NB4 (cell line): Measurements from ENCODE around the gene NPLOC4.

Experiments used
- DNase-seq: peaks from one replicate; pipeline ENCODE4 v3.0.0; 2010; ENCODE audit warnings: low read depth
- H3K4me3 ChIP-seq: one replicate; pipeline ENCODE4 v1.5.1; 2011; ENCODE audit warnings: mild to moderate bottlenecking, low read depth, low read length, moderate library complexity
- MAX ChIP-seq: IDR thresholded peaks from 2 replicates; pipeline ENCODE4 v1.6.1; 2011; ENCODE audit warnings: low read depth, low read length
- MYC ChIP-seq: IDR thresholded peaks from 2 replicates; pipeline ENCODE4 v1.6.1; 2011; ENCODE audit warnings: low read depth, low read length
- POLR2A ChIP-seq: IDR thresholded peaks from 2 replicates; pipeline ENCODE4 v1.6.1; 2011; ENCODE audit warnings: mild to moderate bottlenecking; ENCODE audit not compliant: insufficient read length; ENCODE audit errors: extremely low read depth
- TF ChIP-seq, protein P1 (sequence below): IDR thresholded peaks from one replicate; pipeline ENCODE4 v1.5.1; 2012; ENCODE audit warnings: low read depth, low read length

Gene NPLOC4

DNA sequence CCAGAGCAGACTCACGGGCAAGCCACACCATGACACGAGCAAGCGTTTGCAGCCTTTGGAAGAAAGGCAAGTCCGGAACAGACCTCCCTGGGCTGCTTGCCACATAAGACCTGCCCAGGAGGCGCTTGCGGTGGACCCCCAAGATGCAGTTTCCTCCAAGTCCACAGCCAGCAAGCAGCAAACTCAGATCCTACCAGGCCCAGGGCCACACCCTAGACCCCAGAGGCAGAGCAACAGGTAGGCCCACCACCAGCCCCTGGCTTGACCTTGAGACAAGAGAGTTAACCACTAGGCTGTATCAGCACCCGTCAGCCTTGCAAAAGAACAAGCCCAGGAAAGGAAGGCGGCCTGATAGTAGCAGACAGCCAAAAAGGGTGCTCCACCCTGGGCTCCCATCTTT lies 87.1 kb downstream of the NPLOC4 start:
- TF ChIP-seq, protein P1, sequence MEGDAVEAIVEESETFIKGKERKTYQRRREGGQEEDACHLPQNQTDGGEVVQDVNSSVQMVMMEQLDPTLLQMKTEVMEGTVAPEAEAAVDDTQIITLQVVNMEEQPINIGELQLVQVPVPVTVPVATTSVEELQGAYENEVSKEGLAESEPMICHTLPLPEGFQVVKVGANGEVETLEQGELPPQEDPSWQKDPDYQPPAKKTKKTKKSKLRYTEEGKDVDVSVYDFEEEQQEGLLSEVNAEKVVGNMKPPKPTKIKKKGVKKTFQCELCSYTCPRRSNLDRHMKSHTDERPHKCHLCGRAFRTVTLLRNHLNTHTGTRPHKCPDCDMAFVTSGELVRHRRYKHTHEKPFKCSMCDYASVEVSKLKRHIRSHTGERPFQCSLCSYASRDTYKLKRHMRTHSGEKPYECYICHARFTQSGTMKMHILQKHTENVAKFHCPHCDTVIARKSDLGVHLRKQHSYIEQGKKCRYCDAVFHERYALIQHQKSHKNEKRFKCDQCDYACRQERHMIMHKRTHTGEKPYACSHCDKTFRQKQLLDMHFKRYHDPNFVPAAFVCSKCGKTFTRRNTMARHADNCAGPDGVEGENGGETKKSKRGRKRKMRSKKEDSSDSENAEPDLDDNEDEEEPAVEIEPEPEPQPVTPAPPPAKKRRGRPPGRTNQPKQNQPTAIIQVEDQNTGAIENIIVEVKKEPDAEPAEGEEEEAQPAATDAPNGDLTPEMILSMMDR: no peak
- TF ChIP-seq POLR2A: no peak
- no peak for TF ChIP-seq MYC
- TF ChIP-seq MAX: no peak
- no peak overlapping the region for H3K4me3 ChIP-seq
- no peak for DNase-seq

- no peak for DNase-seq
- TF ChIP-seq MYC (no peak), MAX (no peak), POLR2A (no peak)
- TF ChIP-seq, protein P1: no peak
- no peak overlapping the region for H3K4me3 ChIP-seq
Measured at GRCh38 chr17:81549031-81549557, 87.8 kb downstream of the NPLOC4 start.

DNA sequence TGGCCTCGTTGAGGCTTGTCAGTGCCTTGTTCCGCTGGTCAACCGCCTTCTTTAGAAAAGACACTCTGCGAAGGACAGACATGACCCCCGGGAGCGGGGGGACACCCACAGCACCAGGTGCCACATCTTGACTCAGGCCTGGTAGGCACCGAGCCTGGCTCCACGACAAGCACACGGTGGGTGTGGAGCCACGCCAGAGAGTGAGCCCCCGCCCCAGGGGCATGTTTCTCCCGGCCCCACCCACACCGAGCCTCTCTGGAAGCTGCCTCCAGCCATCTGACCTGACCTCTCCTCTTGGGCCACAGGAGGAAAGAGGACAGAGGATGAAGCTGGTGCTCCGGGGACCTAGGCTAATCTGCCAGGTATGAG lies 89.3 kb downstream of the NPLOC4 start:
- TF ChIP-seq, protein P1: no peak
- TF ChIP-seq MAX: no peak
- TF ChIP-seq POLR2A: no peak
- no peak for TF ChIP-seq MYC
- H3K4me3 ChIP-seq: no peak overlapping the region
- DNase-seq: no peak

DNA sequence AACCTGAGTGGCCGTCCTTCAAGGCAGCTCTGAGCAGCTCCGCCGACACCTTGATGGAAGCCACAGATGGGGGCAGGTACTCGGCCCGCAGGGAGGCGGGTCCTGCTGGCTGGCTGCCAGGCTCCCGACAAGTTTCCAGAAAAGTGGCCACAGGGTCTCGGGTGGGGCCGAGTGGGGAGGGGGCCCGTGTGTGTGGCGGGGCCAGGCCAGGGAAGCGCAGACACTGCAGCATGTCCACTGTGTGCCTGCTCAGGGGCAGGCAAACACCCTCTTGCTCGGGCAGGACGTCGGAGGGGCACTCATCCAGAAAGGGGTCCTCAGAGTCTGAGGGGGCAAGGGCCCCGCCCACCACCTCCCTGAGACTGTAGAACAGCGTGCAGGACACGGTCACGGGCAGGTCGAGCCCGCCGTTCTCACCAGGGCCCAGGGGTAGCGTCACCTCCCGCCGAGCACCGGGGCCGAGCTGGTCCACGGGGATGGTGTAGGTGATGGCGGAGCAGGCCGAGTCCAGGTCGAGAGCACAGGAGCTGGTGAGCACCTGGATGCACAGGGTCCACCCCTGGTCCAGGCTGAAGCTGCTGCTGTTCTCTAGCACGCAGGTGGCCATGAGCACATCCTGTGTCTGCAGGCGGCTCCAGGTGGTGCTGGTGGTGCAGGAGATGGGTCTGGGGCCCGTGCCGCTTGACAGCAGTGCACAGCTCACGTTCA lies 89.9 kb downstream of the NPLOC4 start:
- no peak for TF ChIP-seq MAX
- TF ChIP-seq POLR2A: no peak
- TF ChIP-seq, protein P1: no peak
- no peak for TF ChIP-seq MYC
- DNase-seq: no peak
- H3K4me3 ChIP-seq: no peak overlapping the region

DNA sequence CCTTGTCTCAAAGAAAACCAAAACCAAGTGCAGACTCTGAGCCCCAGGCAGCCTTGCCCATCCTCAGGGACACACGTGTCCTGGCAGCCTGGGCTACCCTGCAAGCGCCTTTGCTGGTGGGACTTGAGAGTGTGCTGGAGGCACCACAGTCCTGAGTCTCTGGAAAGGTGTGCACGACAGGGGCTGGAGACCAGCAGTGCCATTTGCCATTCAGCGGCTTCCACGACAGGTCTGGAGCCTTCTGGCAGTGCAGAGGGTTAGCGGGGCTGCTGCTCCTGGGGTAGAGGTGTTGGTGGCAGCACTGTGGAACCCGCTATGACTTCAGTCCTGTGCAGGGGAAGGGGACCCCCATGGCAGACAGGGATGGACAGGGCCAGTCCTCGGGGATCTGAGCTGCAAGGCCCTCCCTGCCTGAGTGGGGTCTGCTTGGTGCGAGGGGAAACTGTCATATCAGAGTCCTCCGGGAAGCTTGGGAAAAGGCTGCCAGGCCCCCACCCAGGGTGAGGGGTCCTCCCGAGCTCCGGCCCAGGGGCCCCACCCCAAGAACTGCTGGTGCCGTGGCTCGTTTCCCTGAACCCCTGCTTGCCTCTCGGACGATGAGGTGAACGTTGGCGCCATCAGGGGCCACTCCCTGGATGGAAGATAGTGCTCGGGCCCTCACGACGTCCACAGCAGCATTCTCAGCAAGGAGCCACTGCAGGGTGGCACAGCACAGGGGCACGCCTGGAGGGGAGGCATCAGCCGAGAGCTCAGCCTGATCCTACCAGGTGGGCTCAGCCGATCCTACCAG lies 91.6 kb downstream of the NPLOC4 start:
- H3K4me3 ChIP-seq: no peak overlapping the region
- DNase-seq: no peak
- TF ChIP-seq MAX (no peak), MYC (no peak), POLR2A (no peak)
- TF ChIP-seq, protein P1: no peak
